Trophoblast cell (in vitro differentiated cells and primary cell): ENCODE measurements around the gene ERG28.

Experiments used
- DNase-seq, 2 donors: peaks; one replicate each; pipeline ENCODE4 v3.0.0-alpha.2; 2016
- H2AFZ ChIP-seq: 2 replicates; pipeline ENCODE4 v1.6.1; 2013; ENCODE audit warnings: low read length, moderate library complexity, mild to moderate bottlenecking; ENCODE audit not compliant: insufficient read depth, poor library complexity
- H2AK5ac ChIP-seq: 2 replicates; pipeline ENCODE4 v1.6.1; 2013; ENCODE audit warnings: mild to moderate bottlenecking, low read length
- H2BK120ac ChIP-seq: 2 replicates; pipeline ENCODE4 v1.6.1; 2013; ENCODE audit warnings: low read length, mild to moderate bottlenecking, moderate library complexity; ENCODE audit not compliant: insufficient read depth, poor library complexity
- H2BK12ac ChIP-seq: 2 replicates; pipeline ENCODE4 v1.6.1; 2013; ENCODE audit warnings: mild to moderate bottlenecking, low read length, moderate library complexity
- H2BK5ac ChIP-seq: 2 replicates; pipeline ENCODE4 v1.6.1; 2013; ENCODE audit warnings: low read length, low read depth, moderate library complexity, mild to moderate bottlenecking; ENCODE audit not compliant: poor library complexity
- H3K14ac ChIP-seq: 2 replicates; pipeline ENCODE4 v1.6.1; 2013; ENCODE audit warnings: mild to moderate bottlenecking, low read length
- H3K18ac ChIP-seq: 2 replicates; pipeline ENCODE4 v1.6.1; 2013; ENCODE audit warnings: mild to moderate bottlenecking, low read length
- H3K23ac ChIP-seq: 2 replicates; pipeline ENCODE4 v1.6.1; 2013; ENCODE audit warnings: low read length
- H3K27ac ChIP-seq: 2 replicates; pipeline ENCODE4 v1.5.1; 2013; ENCODE audit warnings: low read depth, mild to moderate bottlenecking, inconsistent platforms, low read length, moderate library complexity
- H3K27me3 ChIP-seq: 2 replicates; pipeline ENCODE4 v1.6.1; 2013; ENCODE audit warnings: inconsistent platforms, mild to moderate bottlenecking, low read length, moderate library complexity; ENCODE audit not compliant: insufficient read depth
- H3K36me3 ChIP-seq, 2 experiments: 1 replicate in 1 of 2; 2 replicates in 1 of 2; pipeline ENCODE4 v1.6.1; 2013; ENCODE audit warnings: low read length in 2 of 2, mild to moderate bottlenecking in 2 of 2, moderate library complexity in 1 of 2; ENCODE audit not compliant: insufficient read depth in 2 of 2, control insufficient read depth in 1 of 2
- H3K4ac ChIP-seq: 2 replicates; pipeline ENCODE4 v1.6.1; 2013; ENCODE audit warnings: low read depth, mild to moderate bottlenecking, low read length, moderate library complexity
- H3K4me1 ChIP-seq, 2 experiments: 1 replicate in 1 of 2; 2 replicates in 1 of 2; pipeline ENCODE4 v1.6.1; 2013; ENCODE audit warnings: low read length in 2 of 2, mild to moderate bottlenecking in 2 of 2, moderate library complexity in 1 of 2; ENCODE audit not compliant: insufficient read depth in 2 of 2, control insufficient read depth in 1 of 2
- H3K4me2 ChIP-seq: 2 replicates; pipeline ENCODE4 v1.6.1; 2013; ENCODE audit warnings: inconsistent platforms, mild to moderate bottlenecking, low read length, moderate library complexity
- H3K4me3 ChIP-seq: 2 replicates; pipeline ENCODE4 v1.5.1; 2013; ENCODE audit warnings: mild to moderate bottlenecking, low read depth, low read length, inconsistent platforms
- H3K79me1 ChIP-seq: one replicate; pipeline ENCODE4 v1.6.1; 2013; ENCODE audit warnings: low read length
- H3K79me2 ChIP-seq: 2 replicates; pipeline ENCODE4 v1.6.1; 2013; ENCODE audit warnings: low read length, mild to moderate bottlenecking; ENCODE audit not compliant: control insufficient read depth, insufficient read depth, poor library complexity
- H3K9ac ChIP-seq: 2 replicates; pipeline ENCODE4 v1.6.1; 2013; ENCODE audit warnings: mild to moderate bottlenecking, low read length
- H3K9me3 ChIP-seq: 2 replicates; pipeline ENCODE4 v1.6.1; 2013; ENCODE audit warnings: low read depth, mild to moderate bottlenecking, control low read depth, inconsistent platforms, low read length; ENCODE audit not compliant: insufficient read depth
- H4K12ac ChIP-seq: 2 replicates; pipeline ENCODE4 v1.6.1; 2013; ENCODE audit warnings: low read depth, mild to moderate bottlenecking, low read length, moderate library complexity
- H4K8ac ChIP-seq: 2 replicates; pipeline ENCODE4 v1.6.1; 2013; ENCODE audit warnings: low read depth, mild to moderate bottlenecking, low read length, moderate library complexity
- H4K91ac ChIP-seq: one replicate; pipeline ENCODE4 v1.6.1; 2013; ENCODE audit warnings: low read depth, mild to moderate bottlenecking, low read length, moderate library complexity
- WGBS: extraction: QIAGEN DNeasy Blood & Tissue Kit; methylation state at CpG from one replicate; pipeline ENCODE4 v1.1.7; 2013; ENCODE audit warnings: missing lambda C conversion rate; ENCODE audit not compliant: insufficient read length, insufficient coverage; ENCODE audit errors: extremely low coverage; 5-methylcytosine and 5-hydroxymethylcytosine counted together

ERG28 gene

DNA sequence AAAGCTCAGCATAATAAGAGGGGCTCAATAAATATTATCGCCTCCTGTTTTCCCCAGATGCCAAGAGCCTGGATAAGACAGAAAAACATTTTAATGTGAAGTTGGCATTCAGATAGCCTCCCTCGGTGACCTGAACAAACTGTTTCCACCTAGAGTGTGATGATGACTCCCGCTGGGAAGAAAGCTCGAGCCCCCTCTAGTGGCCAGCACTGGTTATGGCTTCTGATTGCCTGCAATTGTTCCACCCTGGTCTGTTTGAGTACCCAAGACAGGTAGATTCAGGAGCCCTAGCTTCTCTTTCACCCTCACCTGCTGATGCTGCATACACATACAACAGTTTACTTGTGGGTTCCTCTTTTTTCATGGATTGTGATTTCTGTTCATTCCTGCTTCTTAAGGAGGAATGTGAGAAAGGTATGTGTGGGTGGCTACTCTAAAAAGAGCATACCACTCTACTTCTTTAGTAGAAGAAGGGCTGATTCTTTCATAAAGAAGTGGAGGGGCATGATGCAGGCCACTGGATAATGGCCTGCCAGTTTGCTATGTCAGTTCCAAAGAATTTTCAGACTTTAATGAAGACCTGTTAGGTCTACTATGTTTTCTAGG is 6.4 kb downstream of the ERG28 start:
- Histone ChIP-seq H4K8ac (no peak overlapping the region), H2AFZ (no peak overlapping the region), H4K12ac (no peak overlapping the region), H3K9ac (no peak overlapping the region), H3K36me3 (peaks cover 24 to 46% of the 10 kb centered on the region in 2 experiments), H3K18ac (no peak overlapping the region), H3K27ac (no peak overlapping the region), H3K4ac (no peak overlapping the region), H3K4me1 (peaks cover 0 to under 1% of the 10 kb centered on the region in 2 experiments), H2BK5ac (no peak overlapping the region), H2BK12ac (no peak overlapping the region), H3K79me1 (no peaks in the 10 kb centered on the region), H3K4me3 (no peak overlapping the region), H2AK5ac (no peak overlapping the region), H3K4me2 (no peak overlapping the region), H3K14ac (no peak overlapping the region), H3K9me3 (no peaks in the 10 kb centered on the region), H3K23ac (no peak overlapping the region), H3K79me2 (no peaks in the 10 kb centered on the region), H2BK120ac (no peak overlapping the region), H3K27me3 (no peaks in the 10 kb centered on the region), H4K91ac (no peak overlapping the region)
- WGBS = no CpG with 5 or more reads among the region's 4 CpGs
- DNase-seq = peak; percentile 79 to 91

DNA sequence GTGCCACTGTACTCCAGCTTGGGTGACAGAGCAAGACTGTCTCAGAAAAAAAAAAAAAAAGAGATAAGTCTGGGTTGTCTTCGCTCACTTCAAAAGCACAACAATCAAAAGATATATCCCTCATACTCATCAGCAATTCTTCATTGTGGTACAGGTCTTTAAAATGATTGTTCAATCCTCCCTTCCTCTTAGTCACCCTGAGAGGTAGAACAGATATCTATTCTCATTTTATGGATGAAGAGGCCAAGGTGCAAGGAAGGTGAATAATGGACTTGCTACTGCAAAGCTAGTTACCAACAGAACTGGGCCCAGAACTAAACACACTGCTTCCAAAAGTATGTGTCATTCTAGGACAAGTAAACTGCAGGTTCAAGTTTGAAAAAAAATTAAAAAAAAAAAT is 7.1 kb downstream of the ERG28 start:
- Histone ChIP-seq H3K23ac (no peak overlapping the region), H2BK120ac (no peak overlapping the region), H4K8ac (no peak overlapping the region), H4K12ac (no peak overlapping the region), H3K4me2 (no peak overlapping the region), H3K4ac (no peak overlapping the region), H3K27me3 (no peaks in the 10 kb centered on the region), H3K27ac (no peak overlapping the region), H3K79me1 (no peaks in the 10 kb centered on the region), H3K9me3 (no peaks in the 10 kb centered on the region), H2AK5ac (no peak overlapping the region), H2AFZ (no peak overlapping the region), H3K4me3 (no peak overlapping the region), H2BK5ac (no peak overlapping the region), H3K4me1 (no peaks in the 10 kb centered on the region), H2BK12ac (no peak overlapping the region), H3K9ac (no peak overlapping the region), H3K79me2 (no peaks in the 10 kb centered on the region), H3K36me3 (peaks cover 24 to 46% of the 10 kb centered on the region in 2 experiments), H3K14ac (no peak overlapping the region), H4K91ac (no peak overlapping the region), H3K18ac (no peak overlapping the region)
- WGBS = no CpG with 5 or more reads among the region's 1 CpG
- no peak for DNase-seq

DNA sequence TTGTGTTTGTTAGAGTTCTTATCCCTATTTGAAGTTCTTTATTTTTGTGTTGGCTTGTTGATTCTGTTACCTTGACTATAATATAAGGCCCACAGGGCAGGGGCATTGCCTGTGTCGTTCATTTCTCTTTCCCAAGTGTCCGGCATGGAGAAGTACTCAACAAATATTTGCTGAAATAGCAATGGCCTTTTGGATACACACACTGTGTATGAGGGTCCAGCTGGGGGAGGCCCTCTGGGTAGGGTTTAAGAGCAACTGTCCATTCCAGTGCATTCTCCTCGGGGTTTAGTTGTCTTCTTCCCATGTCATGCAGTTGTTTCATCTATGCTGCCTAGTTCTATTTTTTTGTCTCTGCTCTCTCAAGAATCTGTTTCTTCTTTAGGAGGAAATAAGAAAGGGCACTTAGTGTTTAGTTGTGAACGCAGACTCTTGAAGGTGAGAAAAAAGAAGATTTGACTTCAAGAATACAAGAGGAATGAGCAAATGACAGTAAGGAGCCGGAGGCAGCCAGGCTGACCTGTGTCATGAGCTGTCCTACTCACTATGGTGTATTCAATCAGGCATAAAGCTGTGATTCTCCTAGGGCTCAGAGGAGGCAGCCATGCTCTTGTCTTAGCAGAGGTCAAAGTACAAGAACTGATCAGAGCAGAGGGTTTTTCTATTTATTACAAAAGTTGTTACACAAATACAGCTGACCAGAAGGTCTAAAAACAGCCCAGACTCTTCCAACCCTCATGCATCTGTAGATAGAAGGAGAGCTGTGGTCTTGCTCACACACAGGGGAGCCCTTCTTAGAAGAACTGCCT is 10.2 kb downstream of the ERG28 start:
- peak in 1 of 2 donors; percentile 11 for DNase-seq
- Histone ChIP-seq H3K14ac (no peak overlapping the region), H2BK12ac (no peak overlapping the region), H3K23ac (no peak overlapping the region), H4K91ac (no peak overlapping the region), H3K4me1 (peaks cover 6 to 10% of the 10 kb centered on the region in 2 experiments), H3K79me1 (no peaks in the 10 kb centered on the region), H3K79me2 (no peaks in the 10 kb centered on the region), H3K27me3 (no peaks in the 10 kb centered on the region), H3K4me2 (no peak overlapping the region), H2AFZ (no peak overlapping the region), H3K27ac (no peak overlapping the region), H3K4me3 (no peak overlapping the region), H2BK120ac (no peak overlapping the region), H3K36me3 (peaks cover 24 to 35% of the 10 kb centered on the region in 2 experiments), H4K12ac (no peak overlapping the region), H4K8ac (no peak overlapping the region), H3K18ac (no peak overlapping the region), H2AK5ac (no peak overlapping the region), H3K9me3 (no peaks in the 10 kb centered on the region), H3K9ac (no peak overlapping the region), H2BK5ac (no peak overlapping the region), H3K4ac (no peak overlapping the region)
- WGBS = no CpG with 5 or more reads among the region's 5 CpGs

GRCh38 chr14:75649773-75650172 is 10.9 kb downstream of the ERG28 start:
- Histone ChIP-seq H3K4ac (no peak overlapping the region), H3K36me3 (peaks cover 19 to 28% of the 10 kb centered on the region in 2 experiments), H3K9ac (no peak overlapping the region), H2BK12ac (no peak overlapping the region), H3K27ac (no peak overlapping the region), H3K9me3 (no peaks in the 10 kb centered on the region), H2BK5ac (no peak overlapping the region), H3K79me2 (no peaks in the 10 kb centered on the region), H4K12ac (no peak overlapping the region), H2BK120ac (no peak overlapping the region), H3K23ac (no peak overlapping the region), H4K91ac (no peak overlapping the region), H2AK5ac (no peak overlapping the region), H3K79me1 (no peaks in the 10 kb centered on the region), H3K18ac (no peak overlapping the region), H3K14ac (no peak overlapping the region), H4K8ac (no peak overlapping the region), H3K4me3 (no peak overlapping the region), H3K4me2 (no peak overlapping the region), H3K27me3 (no peaks in the 10 kb centered on the region), H2AFZ (no peak overlapping the region), H3K4me1 (peaks cover 6 to 10% of the 10 kb centered on the region in 2 experiments)
- DNase-seq = no peak
- no CpG with 5 or more reads among the region's 1 CpG for WGBS
